Natural killer cell (primary cell): ENCODE measurements around the gene SNAP25. TPM values are rescaled to one million over a fixed set of nuclear protein-coding genes. Genes with fewer than 3 reads are reported as not detected.

Source experiments
- ATAC-seq, 3 donors: fragments of 150-1000 bp in 2 of 3; fragments of 200-7000 bp in 1 of 3; cut with Tn5 transposase; 1 replicate in 1 of 3; 2 replicates in 2 of 3; pipeline ENCODE4 v1.10.0; 2021; ENCODE audit warnings: mild to moderate bottlenecking in 2 of 3, moderate library complexity in 2 of 3
- DNase-seq, 2 donors: peaks; one replicate each; pipeline versions ENCODE4 v3.0.0 to v3.0.0-alpha.2; 2013 to 2021; ENCODE audit warnings: mixed read lengths in 1 of 2
- H3K27ac ChIP-seq: one replicate; pipeline ENCODE4 v1.5.1; 2013; ENCODE audit warnings: mild to moderate bottlenecking, low read length
- H3K27me3 ChIP-seq: one replicate; pipeline ENCODE4 v1.6.1; 2013; ENCODE audit warnings: low read length; ENCODE audit not compliant: control insufficient read depth, insufficient read depth
- H3K36me3 ChIP-seq: one replicate; pipeline ENCODE4 v1.6.1; 2013; ENCODE audit warnings: low read length; ENCODE audit not compliant: control insufficient read depth, insufficient read depth
- H3K4me1 ChIP-seq: one replicate; pipeline ENCODE4 v1.6.1; 2013; ENCODE audit warnings: low read length; ENCODE audit not compliant: control insufficient read depth, insufficient read depth
- H3K4me3 ChIP-seq: one replicate; pipeline ENCODE4 v1.5.1; 2013; ENCODE audit warnings: low read length
- H3K9me3 ChIP-seq: one replicate; pipeline ENCODE4 v1.6.1; 2013; ENCODE audit warnings: low read length; ENCODE audit not compliant: control insufficient read depth, insufficient read depth
- H3K27ac Mint-ChIP-seq, 2 donors: one replicate each; pipeline ENCODE4 v1.8.0; 2022; ENCODE audit warnings: mild to moderate bottlenecking in 2 of 2, mixed read lengths in 2 of 2, moderate library complexity in 1 of 2
- H3K27me3 Mint-ChIP-seq, 2 donors: one replicate each; pipeline ENCODE4 v1.8.0; 2022; ENCODE audit warnings: low read depth in 2 of 2, mixed read lengths in 2 of 2
- H3K36me3 Mint-ChIP-seq: one replicate; pipeline ENCODE4 v1.8.0; 2022; ENCODE audit warnings: mixed read lengths
- H3K4me1 Mint-ChIP-seq, 2 donors: one replicate each; pipeline ENCODE4 v1.8.0; 2022; ENCODE audit warnings: mixed read lengths in 2 of 2
- H3K4me3 Mint-ChIP-seq: one replicate; pipeline ENCODE4 v1.8.0; 2022; ENCODE audit warnings: mild to moderate bottlenecking, moderate library complexity, mixed read lengths
- H3K9me3 Mint-ChIP-seq, 2 donors: one replicate each; pipeline ENCODE4 v1.8.0; 2022; ENCODE audit warnings: mixed read lengths in 2 of 2
- WGBS: methylation state at CpG from one replicate; pipeline ENCODE4 v1.1.7; 2013; ENCODE audit warnings: missing lambda C conversion rate; ENCODE audit not compliant: insufficient coverage; 5-methylcytosine and 5-hydroxymethylcytosine counted together
- intact Hi-C: fragments of 100-400 bp; cut with micrococcal nuclease; formaldehyde crosslinking; loops from one replicate; pipeline ENCODE4 v1.14.2; 2022
- total RNA-seq, 4 donors: library from RNA; stranded (reverse); fragments of 120-200 nt in 1 of 4; gene quantifications; one replicate each; pipeline versions ENCODE4 v1.2.3 to v1.2.4, GENCODE V29; 2013 to 2022
- TF ChIP-seq, protein P1 (sequence below): fragments of 200-600 bp; IDR thresholded peaks from one replicate; pipeline ENCODE4 v1.8.0; 2022; ENCODE audit warnings: antibody characterized with exemption

Gene SNAP25
- total RNA-seq, 3 donors from 2014 or later (not counting 1 experiment from before 2014, with no cell fraction given) = not detected

DNA sequence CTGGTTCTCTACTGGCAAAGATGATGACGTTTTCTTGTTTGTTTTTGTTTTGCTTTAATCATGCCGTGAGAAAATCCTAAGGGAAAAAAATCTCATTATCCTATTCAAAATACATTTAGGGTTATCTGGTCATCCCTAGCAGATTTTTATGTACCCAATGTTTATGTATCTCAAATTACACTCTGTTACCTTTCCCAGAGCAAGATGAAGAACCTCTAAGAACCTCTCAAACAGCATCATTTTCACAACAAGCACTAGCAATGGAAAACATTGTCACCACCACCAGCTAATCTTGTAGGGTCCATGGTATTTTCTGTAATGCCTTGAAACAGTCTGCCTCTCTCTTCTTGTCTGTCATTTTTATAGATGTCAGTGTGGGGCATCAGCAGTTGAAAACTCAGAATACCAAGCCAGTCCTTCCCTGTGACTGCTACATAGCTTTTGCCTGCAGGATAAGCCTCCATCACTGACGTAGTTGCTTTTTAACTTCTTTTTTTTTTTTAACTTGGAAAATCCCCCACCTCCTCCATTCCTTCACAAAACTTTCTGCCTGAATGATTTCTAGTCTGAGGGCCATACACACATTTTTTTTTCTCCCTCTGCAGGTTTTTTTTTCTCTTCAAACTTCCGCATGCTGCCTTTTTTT, 2.4 kb upstream of the SNAP25 start:
- no peak overlapping the region for H3K4me3 ChIP-seq
- Mint-ChIP-seq H3K4me1 (peaks cover 12 to 18% of the 10 kb centered on the region in 2 donors), H3K9me3 (no peaks in the 10 kb centered on the region), H3K36me3 (no peaks in the 10 kb centered on the region), H3K27ac (no peak overlapping the region), H3K27me3 (peaks cover 24 to 39% of the 10 kb centered on the region in 2 donors), H3K4me3 (no peak overlapping the region)
- intact Hi-C loops = no loop called here
- no peak for ATAC-seq
- no peaks in the 10 kb centered on the region for H3K9me3 ChIP-seq
- H3K4me1 ChIP-seq = peaks cover 17% of the 10 kb centered on the region
- DNase-seq = no peak
- H3K27ac ChIP-seq = no peak overlapping the region
- no peaks in the 10 kb centered on the region for H3K36me3 ChIP-seq
- 72% methylated on average over 4 of the region's 4 CpGs for WGBS
- H3K27me3 ChIP-seq = peaks cover 30% of the 10 kb centered on the region
- TF ChIP-seq, protein P1, sequence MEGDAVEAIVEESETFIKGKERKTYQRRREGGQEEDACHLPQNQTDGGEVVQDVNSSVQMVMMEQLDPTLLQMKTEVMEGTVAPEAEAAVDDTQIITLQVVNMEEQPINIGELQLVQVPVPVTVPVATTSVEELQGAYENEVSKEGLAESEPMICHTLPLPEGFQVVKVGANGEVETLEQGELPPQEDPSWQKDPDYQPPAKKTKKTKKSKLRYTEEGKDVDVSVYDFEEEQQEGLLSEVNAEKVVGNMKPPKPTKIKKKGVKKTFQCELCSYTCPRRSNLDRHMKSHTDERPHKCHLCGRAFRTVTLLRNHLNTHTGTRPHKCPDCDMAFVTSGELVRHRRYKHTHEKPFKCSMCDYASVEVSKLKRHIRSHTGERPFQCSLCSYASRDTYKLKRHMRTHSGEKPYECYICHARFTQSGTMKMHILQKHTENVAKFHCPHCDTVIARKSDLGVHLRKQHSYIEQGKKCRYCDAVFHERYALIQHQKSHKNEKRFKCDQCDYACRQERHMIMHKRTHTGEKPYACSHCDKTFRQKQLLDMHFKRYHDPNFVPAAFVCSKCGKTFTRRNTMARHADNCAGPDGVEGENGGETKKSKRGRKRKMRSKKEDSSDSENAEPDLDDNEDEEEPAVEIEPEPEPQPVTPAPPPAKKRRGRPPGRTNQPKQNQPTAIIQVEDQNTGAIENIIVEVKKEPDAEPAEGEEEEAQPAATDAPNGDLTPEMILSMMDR = no peak

DNA sequence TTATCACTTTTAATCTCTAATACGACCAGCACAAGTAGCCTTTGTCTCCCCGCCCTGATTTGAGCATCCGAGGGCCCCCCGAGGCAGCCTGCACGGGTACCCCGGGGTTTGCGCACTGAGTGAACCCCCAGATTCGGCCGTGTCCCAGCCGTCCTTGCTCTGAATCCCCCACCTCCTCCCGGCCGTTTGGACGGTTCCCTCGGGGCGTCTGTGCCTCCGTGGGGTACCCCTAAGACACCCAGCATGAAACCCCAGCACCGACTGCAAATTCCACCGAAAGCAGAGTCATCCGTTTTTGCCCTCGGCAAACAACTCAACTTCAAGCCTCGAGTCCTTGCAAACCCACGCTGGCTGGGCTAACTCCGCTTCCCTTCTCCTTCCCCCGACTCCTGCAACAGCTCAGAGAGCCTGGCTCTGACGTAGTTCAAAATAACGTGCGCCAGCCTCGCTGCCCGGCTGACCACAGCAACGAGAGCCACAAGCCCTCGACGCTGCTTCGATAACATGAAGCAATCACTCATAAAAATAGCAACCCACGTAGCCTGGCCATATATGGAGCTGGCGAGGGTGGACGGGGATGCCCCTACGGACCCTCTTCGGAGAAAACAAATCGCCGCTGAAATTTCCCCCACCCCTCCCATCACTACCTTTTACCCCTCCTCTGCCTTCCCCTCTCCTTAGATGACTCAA, 764 bp upstream of the SNAP25 start:
- DNase-seq = peak in 1 of 2 donors; percentile 4
- H3K36me3 ChIP-seq = no peaks in the 10 kb centered on the region
- no peaks in the 10 kb centered on the region for H3K9me3 ChIP-seq
- TF ChIP-seq, protein P1 = no peak
- H3K4me3 Mint-ChIP-seq = no peak overlapping the region
- WGBS = 4% methylated on average over 40 of the region's 40 CpGs
- ATAC-seq = peak in 2 of 3 donors; percentile 9 to 28
- no peak overlapping the region for H3K27ac ChIP-seq
- intact Hi-C loops = loop anchor here (2.0 kb wide), 1 partner anchor 133 kb away; no protein-coding TSS in a partner anchor
- H3K9me3 Mint-ChIP-seq = no peaks in the 10 kb centered on the region
- H3K36me3 Mint-ChIP-seq = no peaks in the 10 kb centered on the region
- peaks cover 30% of the 10 kb centered on the region for H3K27me3 ChIP-seq
- H3K4me3 ChIP-seq = no peak overlapping the region
- H3K27me3 Mint-ChIP-seq = peaks cover 27 to 42% of the 10 kb centered on the region in 2 donors
- H3K4me1 ChIP-seq = peaks cover 17% of the 10 kb centered on the region
- H3K4me1 Mint-ChIP-seq = peaks cover 12 to 18% of the 10 kb centered on the region in 2 donors
- H3K27ac Mint-ChIP-seq = no peak overlapping the region

DNA sequence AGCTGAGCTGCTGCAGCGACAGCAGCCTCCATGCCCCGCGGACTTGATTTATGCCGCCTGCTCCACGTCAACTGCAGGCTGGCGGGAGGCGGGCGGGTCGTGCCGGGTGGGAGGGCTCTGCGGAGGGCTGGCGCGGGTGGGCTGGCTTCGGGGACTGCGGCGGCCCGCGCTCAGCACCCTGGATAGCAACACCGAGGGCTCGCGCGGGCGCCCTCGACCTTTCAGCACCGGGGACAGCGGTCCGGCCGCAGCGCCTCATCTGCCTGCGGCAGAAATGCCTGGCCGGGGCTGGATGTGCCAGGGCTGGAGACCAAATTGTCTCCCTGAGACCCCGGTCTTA, 792 bp downstream of the SNAP25 start:
- no peak overlapping the region for H3K4me3 Mint-ChIP-seq
- no peak overlapping the region for H3K4me3 ChIP-seq
- intact Hi-C loops = loop anchor here (2.0 kb wide), 1 partner anchor 131 kb away; no protein-coding TSS in a partner anchor

More for the DNA sequence above, 792 bp downstream of the SNAP25 start:
- Histone ChIP-seq H3K4me1 (peaks cover 17% of the 10 kb centered on the region), H3K9me3 (no peaks in the 10 kb centered on the region), H3K36me3 (no peaks in the 10 kb centered on the region), H3K27me3 (peaks cover 30% of the 10 kb centered on the region), H3K27ac (no peak overlapping the region)
- Mint-ChIP-seq H3K4me1 (peaks cover 17 to 18% of the 10 kb centered on the region in 2 donors), H3K27me3 (peaks cover 36% of the 10 kb centered on the region in 2 donors), H3K9me3 (no peaks in the 10 kb centered on the region), H3K36me3 (no peaks in the 10 kb centered on the region), H3K27ac (no peak overlapping the region)
- DNase-seq = peak; percentile 75 to 78
- ATAC-seq = peak; percentile 97 to 98 (median 98)
- WGBS = 2% methylated on average over 31 of the region's 32 CpGs
- TF ChIP-seq, protein P1 = no peak
